Measurements from ENCODE around the gene ALDH1A2.
"Not testable (repeated sequence)": the region's sequence is repeated elsewhere in the genome, so short reads cannot be mapped to it uniquely, and the experiment has no call there.

Gene ALDH1A2

DNA sequence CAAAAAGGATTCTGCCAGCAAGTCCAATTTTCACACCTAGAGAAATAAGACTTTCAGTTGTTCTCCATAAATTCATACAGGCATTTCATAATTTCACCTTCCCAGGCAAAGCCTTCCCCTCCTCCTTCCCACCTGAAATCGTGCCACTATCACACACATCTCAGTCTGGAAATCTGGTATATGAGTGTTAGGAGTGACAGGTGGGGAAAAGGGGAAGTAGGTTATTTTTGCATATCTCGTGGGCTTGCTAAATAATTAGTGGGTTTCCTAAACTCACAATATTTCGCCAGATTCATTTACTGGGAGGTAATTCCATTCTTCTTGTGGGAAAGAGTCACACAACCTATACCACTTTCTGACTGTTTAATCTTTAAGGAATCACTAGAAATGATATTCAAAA lies 7.4 kb downstream of the ALDH1A2 start:
- no peaks in the 10 kb centered on the region for H3K4me1 Mint-ChIP-seq (ENCODE audit: low read depth)
- no peak overlapping the region for H3K4me3 Mint-ChIP-seq
- no peaks in the 10 kb centered on the region for H3K36me3 Mint-ChIP-seq
- no peaks in the 10 kb centered on the region for H3K9me3 Mint-ChIP-seq (ENCODE audit: low read depth)
- peaks cover 31% of the 10 kb centered on the region for H3K27me3 Mint-ChIP-seq
- no peak overlapping the region for H3K27ac Mint-ChIP-seq

DNA sequence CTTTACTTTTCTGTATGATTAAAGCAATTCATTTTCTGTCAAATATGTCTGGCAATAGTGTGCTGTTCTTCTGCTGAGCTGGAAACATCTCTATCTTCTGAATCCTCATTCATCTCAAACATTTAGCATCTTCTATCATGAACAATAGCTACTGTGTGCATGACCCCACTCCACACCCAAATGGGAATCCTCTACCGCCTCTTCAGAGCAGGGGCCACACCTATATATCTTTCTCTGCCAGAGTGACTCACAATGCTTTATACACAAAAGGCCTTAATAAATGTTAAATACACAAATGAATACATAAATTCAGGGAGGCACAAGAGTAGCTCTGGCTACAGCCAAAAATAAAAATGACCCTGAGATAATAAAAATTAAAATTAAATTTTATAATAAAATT lies 8.0 kb downstream of the ALDH1A2 start:
- H3K4me1 Mint-ChIP-seq (ENCODE audit: low read depth), result no peaks in the 10 kb centered on the region
- no peak overlapping the region for H3K4me3 Mint-ChIP-seq
- H3K9me3 Mint-ChIP-seq (ENCODE audit: low read depth), result no peaks in the 10 kb centered on the region
- peaks cover 29% of the 10 kb centered on the region for H3K27me3 Mint-ChIP-seq
- no peak overlapping the region for H3K27ac Mint-ChIP-seq
- H3K36me3 Mint-ChIP-seq, result no peaks in the 10 kb centered on the region

GRCh38 chr15:58056015-58056414 lies 9.5 kb downstream of the ALDH1A2 start:
- Mint-ChIP-seq H3K36me3 (no peaks in the 10 kb centered on the region), H3K27ac (no peak overlapping the region), H3K4me3 (no peak overlapping the region), H3K4me1 (ENCODE audit: low read depth) (no peaks in the 10 kb centered on the region), H3K27me3 (peaks cover 24% of the 10 kb centered on the region), H3K9me3 (ENCODE audit: low read depth) (no peaks in the 10 kb centered on the region)

GRCh38 chr15:58053315-58054153 lies 12.0 kb downstream of the ALDH1A2 start:
- peaks cover 27% of the 10 kb centered on the region for H3K27me3 Mint-ChIP-seq
- H3K27ac Mint-ChIP-seq, result no peak overlapping the region
- H3K4me1 Mint-ChIP-seq (ENCODE audit: low read depth), result no peaks in the 10 kb centered on the region
- H3K4me3 Mint-ChIP-seq, result no peak overlapping the region
- no peaks in the 10 kb centered on the region for H3K36me3 Mint-ChIP-seq
- H3K9me3 Mint-ChIP-seq (ENCODE audit: low read depth), result no peaks in the 10 kb centered on the region

GRCh38 chr15:58052334-58052733 lies 13.2 kb downstream of the ALDH1A2 start:
- no peak overlapping the region for H3K27ac Mint-ChIP-seq
- H3K27me3 Mint-ChIP-seq, result peaks cover 26% of the 10 kb centered on the region
- no peaks in the 10 kb centered on the region for H3K9me3 Mint-ChIP-seq (ENCODE audit: low read depth)
- no peak overlapping the region for H3K4me3 Mint-ChIP-seq
- no peaks in the 10 kb centered on the region for H3K36me3 Mint-ChIP-seq
- no peaks in the 10 kb centered on the region for H3K4me1 Mint-ChIP-seq (ENCODE audit: low read depth)

GRCh38 chr15:58049520-58050227 lies 15.8 kb downstream of the ALDH1A2 start:
- Mint-ChIP-seq H3K4me3 (no peak overlapping the region), H3K36me3 (no peaks in the 10 kb centered on the region), H3K27ac (no peak overlapping the region), H3K4me1 (ENCODE audit: low read depth) (no peaks in the 10 kb centered on the region), H3K27me3 (peaks cover 24% of the 10 kb centered on the region), H3K9me3 (ENCODE audit: low read depth) (no peaks in the 10 kb centered on the region)

GRCh38 chr15:58048261-58048660 lies 17.2 kb downstream of the ALDH1A2 start:
- H3K9me3 Mint-ChIP-seq (ENCODE audit: low read depth), result no peaks in the 10 kb centered on the region

DNA sequence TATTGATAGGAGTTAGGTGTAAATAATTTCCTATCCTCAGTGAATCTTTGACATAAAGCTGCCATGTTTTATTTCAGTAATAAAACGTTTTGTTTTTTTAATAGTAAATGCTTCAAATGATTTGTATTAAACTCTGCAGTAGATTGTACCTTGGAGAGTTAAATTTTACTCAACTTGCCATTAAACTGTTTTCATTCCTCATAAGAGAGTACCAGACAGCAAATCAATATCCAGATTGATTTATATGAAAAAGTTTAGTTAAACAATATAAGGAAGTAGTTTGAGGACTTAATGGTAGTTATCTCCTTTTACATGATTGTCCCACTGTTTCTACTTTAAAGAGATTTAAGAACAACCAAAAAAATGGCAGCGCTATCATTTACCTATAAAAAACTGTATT lies 18.4 kb downstream of the ALDH1A2 start:
- Mint-ChIP-seq H3K27ac (no peak overlapping the region), H3K9me3 (ENCODE audit: low read depth) (no peaks in the 10 kb centered on the region), H3K27me3 (peaks cover 30% of the 10 kb centered on the region), H3K4me3 (no peak overlapping the region), H3K36me3 (no peaks in the 10 kb centered on the region), H3K4me1 (ENCODE audit: low read depth) (no peaks in the 10 kb centered on the region)

More at GRCh38 chr15:58048261-58048660, 17.2 kb downstream of the ALDH1A2 start:
- Mint-ChIP-seq H3K27me3 (peaks cover 31% of the 10 kb centered on the region), H3K4me1 (ENCODE audit: low read depth) (no peaks in the 10 kb centered on the region), H3K36me3 (no peaks in the 10 kb centered on the region), H3K4me3 (no peak overlapping the region), H3K27ac (no peak overlapping the region)

- no peak overlapping the region for H3K4me3 Mint-ChIP-seq
- no peaks in the 10 kb centered on the region for H3K36me3 Mint-ChIP-seq
- peaks cover 30% of the 10 kb centered on the region for H3K27me3 Mint-ChIP-seq
- H3K9me3 Mint-ChIP-seq (ENCODE audit: low read depth), result no peaks in the 10 kb centered on the region
- no peak overlapping the region for H3K27ac Mint-ChIP-seq
- no peaks in the 10 kb centered on the region for H3K4me1 Mint-ChIP-seq (ENCODE audit: low read depth)
These were observed 19.0 kb downstream of the ALDH1A2 start for GRCh38 chr15:58046467-58046866.

DNA sequence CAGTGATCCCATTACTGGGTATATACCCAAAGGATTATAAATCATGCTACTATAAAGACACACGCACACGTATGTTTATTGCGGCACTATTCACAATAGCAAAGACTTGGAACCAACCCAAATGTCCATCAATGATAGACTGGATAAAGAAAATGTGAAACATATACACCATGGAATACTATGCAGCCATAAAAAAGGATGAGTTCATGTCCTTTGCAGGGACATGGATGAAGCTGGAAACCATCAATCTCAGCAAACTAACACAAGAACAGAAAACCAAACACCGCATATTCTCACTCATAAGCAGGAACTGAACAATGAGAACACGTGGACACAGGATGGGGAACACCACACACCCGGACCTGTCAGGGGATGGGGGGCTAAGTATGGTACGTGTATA lies 20.1 kb downstream of the ALDH1A2 start:
- not testable (repeated sequence) for H3K4me3 Mint-ChIP-seq; H3K27ac Mint-ChIP-seq; H3K9me3 Mint-ChIP-seq (ENCODE audit: low read depth); H3K4me1 Mint-ChIP-seq (ENCODE audit: low read depth); H3K36me3 Mint-ChIP-seq
- H3K27me3 Mint-ChIP-seq, result peaks cover 28% of the 10 kb centered on the region

GRCh38 chr15:58044551-58044950 lies 21.0 kb downstream of the ALDH1A2 start:
- no peak overlapping the region for H3K27ac Mint-ChIP-seq
- H3K4me1 Mint-ChIP-seq (ENCODE audit: low read depth), result no peaks in the 10 kb centered on the region
- H3K9me3 Mint-ChIP-seq (ENCODE audit: low read depth), result no peaks in the 10 kb centered on the region
- no peak overlapping the region for H3K4me3 Mint-ChIP-seq
- peaks cover 30% of the 10 kb centered on the region for H3K27me3 Mint-ChIP-seq
- H3K36me3 Mint-ChIP-seq, result no peaks in the 10 kb centered on the region

DNA sequence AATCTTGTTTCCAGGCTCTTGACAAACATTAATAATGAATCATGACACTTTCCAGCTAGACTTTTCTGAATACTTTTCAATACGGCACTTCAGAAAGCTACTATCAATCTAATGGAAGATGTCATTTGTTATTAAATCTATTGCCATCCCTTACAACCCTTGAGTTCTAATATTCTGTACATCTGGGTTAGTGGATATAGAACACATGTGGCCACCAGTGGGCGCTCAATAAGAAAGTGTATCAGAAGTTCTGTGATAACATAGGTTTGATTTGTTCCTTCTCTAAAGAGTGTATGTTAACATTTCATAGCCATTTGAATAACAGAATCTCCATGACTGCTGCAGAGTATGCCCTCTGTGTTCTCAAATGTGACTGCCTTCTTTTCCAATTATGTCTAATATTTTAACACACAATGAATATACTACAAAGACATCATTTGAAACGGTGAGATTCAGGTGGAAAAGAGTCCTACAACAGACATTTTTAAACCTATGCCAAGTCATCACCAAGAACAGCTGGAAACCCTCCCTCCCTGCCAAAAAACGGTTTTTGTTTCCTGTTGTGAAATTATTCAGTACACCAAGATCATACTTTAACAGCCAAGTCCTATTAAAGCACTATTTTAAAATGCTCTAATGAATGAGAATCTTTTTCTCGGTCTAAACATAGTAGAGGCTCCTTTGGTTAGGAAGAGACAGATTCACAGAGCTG lies 22.2 kb downstream of the ALDH1A2 start:
- Mint-ChIP-seq H3K4me3 (no peak overlapping the region), H3K4me1 (ENCODE audit: low read depth) (no peaks in the 10 kb centered on the region), H3K27me3 (peaks cover 26% of the 10 kb centered on the region), H3K36me3 (no peaks in the 10 kb centered on the region), H3K9me3 (ENCODE audit: low read depth) (no peaks in the 10 kb centered on the region), H3K27ac (no peak overlapping the region)

DNA sequence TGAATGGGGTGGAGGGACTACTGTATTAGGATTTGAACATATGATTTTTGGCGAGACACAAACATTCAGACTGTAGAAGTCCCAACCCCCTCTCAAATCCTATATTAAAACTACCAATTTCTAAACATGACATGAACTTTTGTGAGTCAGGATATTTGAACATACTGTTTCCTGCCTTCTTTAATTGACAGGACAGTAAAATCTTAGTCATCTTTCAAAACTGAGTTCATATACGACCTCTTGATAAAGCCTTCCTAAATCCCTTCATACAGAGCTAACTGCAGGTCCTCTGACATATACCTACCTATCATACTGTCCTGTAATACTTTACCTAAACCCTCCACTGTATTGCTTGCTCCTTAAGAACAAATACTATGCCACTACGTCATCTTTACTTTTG lies 23.5 kb downstream of the ALDH1A2 start:
- Mint-ChIP-seq H3K27me3 (peaks cover 27% of the 10 kb centered on the region), H3K36me3 (no peaks in the 10 kb centered on the region)

GRCh38 chr15:58040150-58040549 lies 25.4 kb downstream of the ALDH1A2 start:
- no peak overlapping the region for H3K27ac Mint-ChIP-seq
- H3K36me3 Mint-ChIP-seq, result no peaks in the 10 kb centered on the region
- peaks cover 23% of the 10 kb centered on the region for H3K27me3 Mint-ChIP-seq

More for the DNA sequence above, 23.5 kb downstream of the ALDH1A2 start:
- Mint-ChIP-seq H3K27ac (no peak overlapping the region), H3K4me1 (ENCODE audit: low read depth) (no peaks in the 10 kb centered on the region), H3K9me3 (ENCODE audit: low read depth) (no peaks in the 10 kb centered on the region), H3K4me3 (no peak overlapping the region)

More at GRCh38 chr15:58040150-58040549, 25.4 kb downstream of the ALDH1A2 start:
- Mint-ChIP-seq H3K4me3 (no peak overlapping the region), H3K4me1 (ENCODE audit: low read depth) (no peaks in the 10 kb centered on the region), H3K9me3 (ENCODE audit: low read depth) (no peaks in the 10 kb centered on the region)
